GM12892 (cell line): ENCODE results near the gene FAM83D.

Experiments used
- POLR2A ChIP-seq: IDR thresholded peaks from 2 replicates; pipeline ENCODE4 v1.6.1; 2011; ENCODE audit warnings: low read depth, low read length, control low read depth
- POLR2AphosphoS5 ChIP-seq: IDR thresholded peaks from 2 replicates; pipeline ENCODE4 v1.6.1; 2011; ENCODE audit warnings: low read depth, low read length, control low read depth
- TAF1 ChIP-seq: IDR thresholded peaks from 2 replicates; pipeline ENCODE4 v1.6.1; 2011; ENCODE audit warnings: low read depth, mild to moderate bottlenecking, control low read depth, low read length, borderline replicate concordance

DNA sequence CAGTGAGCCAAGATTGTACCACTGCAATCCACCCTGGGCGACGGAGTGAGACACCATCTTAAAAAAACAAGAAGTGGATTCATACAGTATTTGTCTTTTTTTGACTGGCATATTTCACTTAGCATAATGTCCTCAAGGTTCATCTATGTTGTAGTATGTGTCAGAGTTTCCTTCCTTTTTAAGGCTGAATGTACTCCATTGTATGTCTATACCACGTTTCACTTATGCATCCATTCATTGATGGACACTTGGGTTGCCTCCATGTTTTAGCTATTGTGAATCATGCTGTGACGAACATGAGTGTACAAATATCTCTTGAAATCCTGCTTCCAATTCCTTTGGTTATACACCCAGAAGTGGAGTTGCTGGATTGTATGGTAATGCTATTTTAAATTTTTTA is 28.9 kb upstream of the FAM83D start:
- TF ChIP-seq POLR2A, result no peak
- TF ChIP-seq POLR2AphosphoS5, result no peak
- TF ChIP-seq TAF1, result no peak
